HG03520 (cell line): ENCODE measurements around the gene SGTB.
A peak's percentile ranks its signal among the peaks of the same experiment; 100 is the strongest.
"Not testable (repeated sequence)": the region's sequence is repeated elsewhere in the genome, so short reads cannot be mapped to it uniquely, and the experiment has no call there.

ENCODE experiments used
- ATAC-seq: cut with Tn5 transposase; IDR thresholded peaks from one replicate; pipeline ENCODE4 v1.9.1; 2021; ENCODE audit warnings: mild to moderate bottlenecking, moderate library complexity; ENCODE audit not compliant: unreplicated experiment

Gene SGTB

GRCh38 chr5:65674749-65675148 lies 47.2 kb downstream of the SGTB start:
- no peak for ATAC-seq

- no peak for ATAC-seq
These were observed 49.1 kb downstream of the SGTB start for GRCh38 chr5:65672796-65673195.

GRCh38 chr5:65668696-65669095 lies 53.2 kb downstream of the SGTB start:
- no peak for ATAC-seq

DNA sequence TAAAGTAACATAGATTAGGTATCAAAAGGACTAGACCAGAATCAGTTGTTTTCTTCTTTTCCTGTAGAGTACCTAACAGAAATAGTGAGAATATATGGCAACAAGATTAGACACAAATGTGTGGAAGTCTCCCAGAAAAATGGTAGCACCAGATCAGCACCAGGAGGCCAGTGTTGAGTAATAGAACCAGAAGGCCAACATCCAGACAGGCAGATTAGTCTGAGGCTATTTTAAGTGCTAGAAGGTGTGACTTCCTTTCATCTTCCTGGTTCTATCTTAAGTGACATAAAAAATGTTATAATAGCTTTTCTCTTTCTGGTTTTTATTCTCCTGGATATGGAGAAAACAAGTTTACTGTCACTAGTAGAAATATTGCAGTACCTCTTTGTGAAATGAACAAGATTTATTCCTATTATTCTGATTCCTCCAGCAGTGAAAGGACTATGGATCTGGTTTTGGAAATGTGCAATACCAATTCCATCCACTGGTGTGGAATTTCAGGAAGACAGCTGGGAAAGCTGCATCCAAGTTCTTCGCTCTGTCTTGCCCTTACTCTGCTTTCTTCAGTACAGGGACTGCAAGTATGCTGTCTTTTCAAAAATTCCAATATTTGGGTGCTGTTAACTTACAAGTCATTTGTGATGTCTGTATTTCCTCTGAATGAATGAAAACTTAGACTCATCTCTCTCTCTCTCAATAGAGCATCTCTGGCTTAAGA lies 57.9 kb downstream of the SGTB start:
- ATAC-seq: no peak

- no peak for ATAC-seq
These were observed 67.2 kb downstream of the SGTB start for GRCh38 chr5:65654713-65655112.

GRCh38 chr5:65651144-65651543 lies 70.8 kb downstream of the SGTB start:
- no peak for ATAC-seq

DNA sequence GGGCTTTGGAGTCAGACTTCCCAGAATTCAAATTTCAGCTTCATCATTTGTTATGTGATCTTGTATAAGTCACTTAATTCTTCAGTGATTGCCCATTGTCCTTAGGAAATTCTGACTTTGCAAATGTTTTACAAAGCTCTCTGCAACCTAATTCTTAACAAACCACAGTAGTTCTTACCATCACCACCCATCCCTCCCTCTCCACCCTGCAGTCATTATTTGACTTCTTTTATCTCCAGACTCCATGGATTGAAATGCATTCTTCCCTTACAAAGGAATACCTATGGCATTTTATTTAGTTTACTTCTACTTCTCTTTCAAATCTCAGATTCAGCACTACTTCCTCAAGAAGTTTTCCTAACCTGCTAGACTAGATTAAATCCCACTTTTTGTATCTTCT lies 74.0 kb downstream of the SGTB start:
- no peak for ATAC-seq

GRCh38 chr5:65646938-65647337 lies 75.0 kb downstream of the SGTB start:
- ATAC-seq: no peak

- ATAC-seq: no peak
These were observed 81.7 kb downstream of the SGTB start for GRCh38 chr5:65640240-65640639.

DNA sequence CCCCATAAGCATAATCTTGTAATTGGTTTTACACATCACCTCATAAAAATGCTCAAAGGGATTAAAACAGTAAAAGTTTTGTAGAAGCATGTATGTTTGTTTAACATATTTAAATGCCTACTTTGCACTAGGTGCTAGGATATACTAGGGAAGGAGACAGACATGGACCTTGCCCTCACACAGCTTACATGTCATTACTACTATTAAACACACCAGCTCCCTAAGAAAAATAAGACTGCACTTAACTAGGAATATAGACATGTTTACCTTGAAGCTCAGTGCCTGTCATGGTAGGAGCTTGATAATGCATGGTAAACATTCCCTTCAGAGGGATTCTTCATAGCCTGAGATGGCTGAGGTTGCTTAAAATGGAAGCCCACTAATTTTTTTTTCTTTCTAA lies 90.9 kb downstream of the SGTB start:
- ATAC-seq: no peak

DNA sequence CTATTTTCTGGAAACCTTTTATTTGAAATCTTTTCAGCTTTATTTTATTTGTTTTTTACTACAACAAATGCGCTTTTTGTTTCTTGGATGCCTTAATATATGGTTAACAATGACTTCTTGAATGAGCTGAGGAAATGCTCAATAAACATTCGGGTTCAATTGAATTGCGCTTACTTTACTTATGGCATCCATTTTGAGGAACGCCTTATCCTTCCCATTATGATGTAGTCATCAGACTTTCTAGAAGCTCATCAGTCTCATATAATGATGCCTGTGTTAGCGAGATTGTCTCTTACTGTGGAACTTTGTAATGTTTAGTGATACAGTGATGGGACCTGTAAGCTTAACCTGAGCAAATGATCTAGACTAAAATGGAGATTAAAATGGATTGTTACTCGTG lies 96.2 kb downstream of the SGTB start:
- ATAC-seq: no peak

DNA sequence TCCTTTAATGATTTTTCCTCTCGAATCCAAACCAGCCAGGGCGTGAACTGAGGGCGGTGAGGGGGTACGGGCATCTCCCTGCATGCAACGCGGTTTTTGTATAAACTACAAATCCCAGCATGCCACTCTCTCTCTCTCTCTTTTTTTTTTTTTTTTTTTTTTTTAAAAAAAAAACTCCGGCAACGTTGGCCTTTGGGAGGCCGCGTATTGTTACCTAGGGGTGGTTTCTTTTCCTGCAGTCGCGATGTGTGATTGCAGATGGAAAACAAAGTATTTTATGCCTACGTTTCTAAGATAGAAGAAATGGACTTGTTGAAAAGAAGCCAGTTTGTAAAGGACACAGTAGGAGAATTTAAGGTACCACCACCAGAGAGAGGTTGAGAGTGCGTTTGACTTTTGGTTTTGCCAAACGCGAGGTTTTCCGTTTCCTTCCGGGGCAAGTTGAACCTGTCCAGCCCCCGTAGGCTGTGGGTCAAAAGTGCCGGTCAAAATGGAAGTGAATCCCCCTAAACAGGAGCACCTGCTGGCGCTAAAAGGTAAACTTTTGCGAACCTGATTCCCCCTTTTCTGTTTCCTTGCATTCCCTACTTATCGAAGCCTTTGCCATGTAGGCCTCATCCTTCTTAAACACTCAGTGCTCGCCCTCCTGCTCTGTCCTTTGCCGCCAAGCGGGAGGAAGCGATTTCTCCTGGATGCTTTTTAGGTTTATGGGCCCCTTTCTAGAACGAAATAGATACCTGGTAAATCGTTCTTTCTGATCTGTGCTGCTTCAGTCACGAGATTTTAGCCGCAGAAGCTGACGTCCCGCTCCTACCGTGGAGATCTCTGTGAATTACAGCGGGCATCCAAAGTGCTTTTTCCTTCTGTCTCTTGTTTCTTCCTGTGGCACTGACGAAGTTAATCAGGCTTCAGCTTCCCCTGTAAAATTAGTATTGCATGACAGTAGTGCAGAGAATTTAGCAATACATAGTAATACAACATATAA lies 97.0 kb downstream of the SGTB start, which contains the start of the genes SHLD3 and TRAPPC13:
Gene SHLD3 (plus strand): TSS at position 457 of the 985 bp plus-strand sequence. CDS start 4,561 bp downstream, outside the sequence.
Gene TRAPPC13 (plus strand): TSS at position 457 of the 985 bp plus-strand sequence. CDS start 34 bp downstream, at position 491.
- ATAC-seq: peak; percentile 69

GRCh38 chr5:65624025-65624570 lies 97.8 kb downstream of the SGTB start, which contains the start of gene TRIM23:
TSS of gene TRIM23 (minus strand) at chr5:65624333. CDS start at chr5:65624274, 59 bp downstream.
- ATAC-seq: peak; percentile 92

- ATAC-seq: no peak
These were observed 98.4 kb downstream of the SGTB start for GRCh38 chr5:65623482-65623881.

- not testable (repeated sequence) for ATAC-seq
These were observed 99.9 kb downstream of the SGTB start for GRCh38 chr5:65621961-65622360.

DNA sequence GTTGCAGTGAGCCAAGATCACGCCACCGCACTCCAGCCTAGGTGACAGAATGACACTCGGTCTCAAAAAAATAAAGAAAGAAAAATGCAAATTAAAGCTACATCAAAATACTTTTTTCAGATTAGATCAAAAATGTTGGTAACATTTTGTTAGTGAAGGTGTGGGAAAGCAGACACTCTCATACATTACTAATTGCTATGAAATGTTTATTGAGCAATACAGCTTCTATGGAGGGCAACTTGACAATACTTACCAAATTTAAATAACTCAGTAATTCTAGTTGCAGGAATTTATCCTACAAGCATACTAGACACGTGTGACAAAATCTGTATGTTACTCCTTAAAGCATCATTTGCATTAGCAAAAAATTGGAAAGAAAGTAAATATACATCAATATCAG lies 101.9 kb downstream of the SGTB start:
- ATAC-seq: no peak
